Left renal pelvis (tissue), 4 donors: Measurements from ENCODE around the gene SPAG7. TPM values are rescaled to one million over a fixed set of nuclear protein-coding genes. Genes with fewer than 3 reads are reported as not detected.
"Not testable (repeated sequence)": the region's sequence is repeated elsewhere in the genome, so short reads cannot be mapped to it uniquely, and the experiment has no call there.

Experiments
- DNase-seq, 4 donors: peaks; one replicate each; pipeline ENCODE4 v3.0.0-alpha.2; 2013; ENCODE audit warnings: low read depth in 4 of 4, low spot score in 3 of 4
- polyA plus RNA-seq, 4 donors: library from polyadenylated mRNA; unstranded; fragments of 120-200 nt; gene quantifications; one replicate each; pipeline ENCODE4 v1.2.1, GENCODE V29; 2013; ENCODE audit not compliant: insufficient read length in 4 of 4

The SPAG7 gene
- polyA plus RNA-seq, 4 donors = 86.4 to 100 (median 92.0) TPM

DNA sequence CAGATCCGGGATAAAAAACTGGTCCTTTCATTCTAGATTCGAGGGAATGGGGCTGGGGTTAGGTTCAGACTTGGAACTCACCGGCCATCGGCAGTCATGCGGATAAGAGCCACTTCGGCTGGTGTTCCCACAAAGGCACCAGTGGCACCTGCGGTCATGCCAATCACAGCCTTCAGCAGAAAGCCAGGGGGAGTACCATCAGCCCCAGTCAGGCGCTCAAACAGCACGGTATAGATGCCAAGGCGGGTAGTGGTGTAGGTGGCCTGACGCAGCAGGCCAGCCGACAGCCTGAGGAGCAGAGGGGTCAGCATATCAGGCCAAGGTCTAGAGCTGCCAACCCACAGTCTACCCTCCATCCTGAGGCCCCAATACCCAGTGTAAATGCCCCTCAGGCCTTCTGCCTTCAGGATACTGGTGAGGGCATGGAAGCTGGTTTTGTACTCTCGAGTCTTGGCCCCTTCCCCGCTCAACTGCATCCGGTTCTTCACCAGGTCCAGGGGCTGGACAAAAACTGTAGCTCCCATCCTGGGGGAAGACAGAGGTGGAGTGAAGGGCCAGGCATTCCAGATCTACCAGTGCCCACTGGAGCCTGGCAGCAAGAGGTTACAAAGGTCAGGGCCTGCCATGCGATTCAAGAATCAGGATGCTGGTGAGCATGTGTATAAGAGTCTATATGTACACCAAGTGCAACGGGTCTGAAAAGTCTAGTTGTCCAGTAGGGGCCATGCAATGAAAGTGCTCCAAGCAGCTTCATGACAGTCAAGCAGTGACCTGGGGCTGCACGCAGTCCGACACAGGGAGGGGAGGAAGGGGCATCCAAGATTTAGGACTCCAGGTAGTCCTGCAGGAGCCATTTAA lies 28.7 kb downstream of the SPAG7 start:
- DNase-seq = no peak

DNA sequence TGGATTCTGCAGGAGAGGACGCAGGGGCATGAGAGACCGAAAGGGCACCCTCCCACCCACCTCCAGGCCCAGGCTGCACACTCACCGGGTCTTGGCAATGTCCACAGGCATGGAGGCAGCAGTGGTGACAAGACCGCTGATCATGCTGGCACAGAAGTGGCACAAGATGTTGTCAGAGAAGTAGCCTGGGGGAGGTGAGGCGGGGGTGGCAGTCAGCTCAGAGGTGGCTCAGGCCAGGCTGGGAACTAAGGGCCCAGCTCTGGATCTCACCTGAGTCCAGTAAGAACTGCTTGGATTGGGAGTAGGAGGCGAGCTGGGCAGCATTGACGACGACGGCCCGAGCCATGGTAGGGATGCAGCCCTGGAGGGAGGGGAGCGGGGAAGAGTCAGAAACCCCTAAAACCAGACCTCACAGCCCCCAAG lies 29.5 kb downstream of the SPAG7 start:
- no peak for DNase-seq

DNA sequence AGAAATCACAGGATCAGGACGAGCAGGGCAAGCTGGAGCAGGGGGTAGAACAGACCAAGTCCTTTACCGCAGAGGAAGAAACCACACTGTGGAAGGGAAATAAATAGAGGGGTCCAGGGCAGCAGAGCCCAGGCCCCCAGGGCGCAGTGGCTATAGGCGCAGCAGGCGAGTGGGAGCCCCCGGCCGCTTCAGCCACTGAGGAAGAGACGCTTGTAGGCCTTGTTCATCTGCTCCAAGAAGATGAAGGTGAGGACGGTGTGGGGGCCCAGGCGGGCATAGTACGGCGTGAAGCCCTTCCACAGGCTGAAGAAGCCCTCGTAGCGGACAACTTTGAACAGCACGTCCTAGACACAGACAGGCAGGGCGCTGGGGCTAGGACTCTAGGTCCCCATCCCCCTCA lies 30.1 kb downstream of the SPAG7 start:
- no peak for DNase-seq

DNA sequence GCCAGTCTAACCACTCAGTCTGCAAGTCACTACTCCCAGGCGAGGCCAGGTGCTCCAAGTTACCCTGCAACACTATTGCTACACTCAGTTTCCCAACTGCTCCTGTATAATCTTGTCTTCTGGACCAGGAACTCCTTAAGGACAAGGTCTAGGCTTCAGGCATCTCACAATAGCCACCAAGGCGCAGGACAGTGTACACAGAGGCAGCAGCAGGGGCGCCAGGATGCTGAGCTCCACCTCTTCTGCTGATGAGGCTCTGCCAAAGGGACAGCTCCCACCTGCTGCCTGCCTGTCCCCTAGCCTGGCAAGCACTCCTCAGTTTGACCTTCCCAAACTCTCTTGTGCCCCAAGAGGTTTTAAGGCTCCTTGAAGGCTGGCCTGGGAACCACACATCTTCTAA lies 31.2 kb downstream of the SPAG7 start:
- DNase-seq = no peak

DNA sequence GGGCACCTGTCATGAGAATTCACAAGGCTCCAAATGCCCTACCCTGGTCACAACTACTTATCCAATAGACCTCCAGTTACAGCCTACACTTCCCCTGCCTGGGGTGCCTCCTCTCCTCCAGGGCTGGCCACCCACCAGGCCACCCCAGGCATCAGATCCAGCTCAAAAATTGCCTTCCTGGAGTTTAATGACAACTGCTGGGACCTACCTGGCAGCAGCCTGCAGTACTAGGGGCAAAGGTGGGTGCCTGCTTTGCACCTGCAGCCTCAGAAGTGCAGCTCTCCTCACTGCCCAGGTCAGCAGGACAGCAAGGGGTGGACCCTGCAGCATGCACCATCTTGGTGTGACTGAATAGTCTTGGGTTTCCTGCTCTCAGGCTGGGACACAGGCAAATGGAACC lies 32.0 kb downstream of the SPAG7 start:
- no peak for DNase-seq

DNA sequence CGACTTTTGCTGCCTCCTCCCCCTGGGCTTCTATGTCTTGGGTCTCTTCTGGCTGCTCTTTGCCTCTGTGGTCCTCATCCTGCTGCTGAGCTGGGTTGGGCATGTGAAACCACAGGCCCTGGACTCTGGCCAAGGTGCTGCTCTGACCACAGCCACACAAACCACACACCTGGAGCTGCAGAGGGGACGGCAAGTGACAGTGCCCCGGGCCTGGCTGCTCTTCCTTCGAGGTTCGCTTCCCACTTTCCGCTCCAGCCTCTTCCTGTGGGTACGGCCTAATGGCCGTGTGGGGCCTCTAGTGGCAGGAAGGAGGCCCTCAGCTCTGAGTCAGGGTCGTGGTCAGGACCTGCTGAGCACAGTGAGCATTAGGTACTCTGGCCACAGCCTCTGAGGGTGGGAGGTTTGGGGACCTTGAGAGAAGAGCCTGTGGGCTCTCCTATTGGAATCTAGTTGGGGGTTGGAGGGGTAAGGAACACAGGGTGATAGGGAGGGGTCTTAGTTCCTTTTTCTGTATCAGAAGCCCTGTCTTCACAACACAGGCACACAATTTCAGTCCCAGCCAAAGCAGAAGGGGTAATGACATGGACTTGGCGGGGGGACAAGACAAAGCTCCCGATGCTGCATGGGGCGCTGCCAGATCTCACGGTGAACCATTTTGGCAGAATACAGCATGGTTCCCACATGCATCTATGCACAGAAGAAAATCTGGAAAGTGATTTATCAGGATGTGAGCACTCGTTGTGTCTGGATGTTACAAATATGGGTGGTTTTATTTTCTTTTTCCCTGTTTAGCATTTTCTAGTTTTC lies 33.2 kb downstream of the SPAG7 start:
- no peak for DNase-seq

DNA sequence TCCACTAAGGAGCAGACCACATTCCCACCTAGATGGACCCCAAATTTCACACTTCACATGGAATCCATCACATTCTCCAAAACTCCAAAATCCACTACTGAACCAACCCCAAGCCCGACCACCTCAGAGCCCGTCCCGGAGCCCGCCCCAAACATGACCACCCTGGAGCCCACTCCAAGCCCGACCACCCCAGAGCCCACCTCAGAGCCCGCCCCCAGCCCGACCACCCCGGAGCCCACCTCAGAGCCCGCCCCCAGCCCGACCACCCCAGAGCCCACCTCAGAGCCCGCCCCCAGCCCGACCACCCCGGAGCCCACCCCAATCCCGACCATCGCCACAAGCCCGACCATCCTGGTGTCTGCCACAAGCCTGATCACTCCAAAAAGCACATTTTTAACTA lies 34.0 kb downstream of the SPAG7 start:
- no peak for DNase-seq

DNA sequence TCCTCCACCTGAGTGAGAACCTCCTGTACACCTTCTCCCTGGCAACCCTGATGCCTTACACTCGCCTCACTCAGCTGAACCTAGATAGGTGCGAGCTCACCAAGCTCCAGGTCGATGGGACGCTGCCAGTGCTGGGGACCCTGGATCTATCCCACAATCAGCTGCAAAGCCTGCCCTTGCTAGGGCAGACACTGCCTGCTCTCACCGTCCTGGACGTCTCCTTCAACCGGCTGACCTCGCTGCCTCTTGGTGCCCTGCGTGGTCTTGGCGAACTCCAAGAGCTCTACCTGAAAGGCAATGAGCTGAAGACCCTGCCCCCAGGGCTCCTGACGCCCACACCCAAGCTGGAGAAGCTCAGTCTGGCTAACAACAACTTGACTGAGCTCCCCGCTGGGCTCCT lies 34.9 kb downstream of the SPAG7 start:
- DNase-seq = no peak

DNA sequence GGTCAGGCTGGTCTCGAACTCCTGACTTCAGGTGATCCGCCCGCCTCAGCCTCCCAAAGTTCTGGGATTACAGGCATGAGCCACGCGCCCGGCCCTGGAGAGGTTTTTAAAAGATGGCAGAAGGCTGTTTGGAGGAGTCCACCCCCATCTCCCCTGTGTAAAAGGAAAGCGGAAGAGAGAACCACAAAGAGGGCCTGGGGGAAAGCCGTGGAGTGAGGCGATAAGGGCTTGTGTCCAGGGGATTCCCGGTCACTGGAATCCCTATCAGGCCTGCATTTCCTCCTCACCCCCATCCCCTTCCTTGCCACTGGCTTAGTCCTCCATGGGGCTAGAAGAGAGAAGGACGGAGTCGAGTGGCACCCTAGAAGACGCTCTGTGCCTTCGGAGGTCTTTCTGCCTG lies 35.7 kb downstream of the SPAG7 start, which contains the start of gene GP1BA:
Gene GP1BA, plus strand, starts transcription at position 315 of the 400 bp plus-strand sequence. CDS start 328 bp downstream, outside the sequence.
- DNase-seq = no peak

DNA sequence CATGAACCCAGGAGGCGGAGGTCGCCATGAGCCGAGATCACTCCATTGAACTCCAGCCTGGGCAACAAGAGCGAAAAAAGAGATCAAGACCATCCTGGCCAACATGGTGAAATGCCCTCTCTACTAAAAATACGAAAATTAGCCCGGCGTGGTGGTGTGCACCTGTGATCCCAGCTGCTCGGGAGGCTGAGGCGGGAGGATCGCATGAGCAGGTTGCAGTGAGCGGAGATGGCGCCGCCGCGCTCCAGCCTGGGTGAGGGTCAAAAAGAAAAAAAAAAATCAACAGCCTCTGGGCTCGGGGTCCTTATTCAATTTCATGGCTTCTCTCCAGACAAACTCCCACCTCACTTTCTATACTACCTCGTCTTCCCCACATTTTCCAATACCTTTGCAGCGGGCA lies 38.7 kb downstream of the SPAG7 start:
- no peak for DNase-seq

DNA sequence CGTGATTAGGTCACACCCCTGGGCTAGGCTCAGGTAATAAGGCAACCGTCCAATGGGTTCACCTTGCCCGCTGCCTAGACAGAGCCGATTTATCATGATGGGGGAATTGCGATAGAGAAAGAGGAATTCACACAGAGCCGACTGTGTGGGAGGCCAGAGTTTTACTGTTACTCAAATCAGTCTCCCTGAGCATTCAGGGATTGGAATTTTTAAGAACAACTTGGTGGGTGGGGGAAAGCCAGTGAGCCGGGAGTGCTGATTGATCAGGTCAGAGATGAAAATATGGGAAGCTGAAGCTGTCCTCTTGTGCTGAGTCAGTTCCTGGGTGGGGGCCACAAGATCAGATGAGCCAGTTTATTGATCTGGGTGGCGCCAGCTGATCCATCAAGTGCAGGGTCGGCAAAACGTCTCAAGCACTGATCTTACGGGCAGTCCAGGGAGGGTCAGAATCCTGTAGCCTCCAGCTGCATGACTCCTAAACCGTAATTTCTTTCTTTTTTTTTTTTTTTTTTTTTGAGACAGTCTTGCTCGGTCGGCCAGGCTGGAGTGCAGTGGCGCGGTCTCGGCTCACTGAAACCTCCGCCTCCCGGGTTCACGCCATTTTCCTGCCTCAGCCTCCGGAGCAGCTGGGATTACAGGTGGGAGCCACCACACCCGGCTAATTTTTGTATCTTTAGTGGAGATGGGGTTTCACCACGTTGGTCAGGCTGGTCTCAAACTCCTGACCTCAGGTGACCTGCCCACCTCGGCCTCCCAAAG lies 40.9 kb downstream of the SPAG7 start:
- not testable (repeated sequence) for DNase-seq

DNA sequence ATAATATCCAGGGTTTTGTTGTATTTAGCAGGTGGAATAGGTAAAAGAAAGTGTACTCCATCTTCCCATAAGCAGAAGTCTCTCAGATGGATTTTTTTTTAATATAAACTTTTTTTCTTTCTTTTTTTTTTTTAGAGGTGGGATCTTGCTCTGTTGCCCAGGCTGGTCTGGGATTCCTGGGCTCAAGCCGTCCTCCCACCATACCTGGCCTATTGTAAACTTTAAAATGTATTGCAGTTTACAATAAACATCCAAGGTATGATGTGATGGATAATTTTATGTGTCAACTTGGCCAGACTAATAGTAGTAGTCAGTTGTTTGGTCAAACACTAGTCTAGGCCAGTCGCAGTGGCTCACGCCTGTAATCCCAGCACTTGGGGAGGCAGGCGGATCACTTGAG lies 46.3 kb downstream of the SPAG7 start:
- no peak for DNase-seq

DNA sequence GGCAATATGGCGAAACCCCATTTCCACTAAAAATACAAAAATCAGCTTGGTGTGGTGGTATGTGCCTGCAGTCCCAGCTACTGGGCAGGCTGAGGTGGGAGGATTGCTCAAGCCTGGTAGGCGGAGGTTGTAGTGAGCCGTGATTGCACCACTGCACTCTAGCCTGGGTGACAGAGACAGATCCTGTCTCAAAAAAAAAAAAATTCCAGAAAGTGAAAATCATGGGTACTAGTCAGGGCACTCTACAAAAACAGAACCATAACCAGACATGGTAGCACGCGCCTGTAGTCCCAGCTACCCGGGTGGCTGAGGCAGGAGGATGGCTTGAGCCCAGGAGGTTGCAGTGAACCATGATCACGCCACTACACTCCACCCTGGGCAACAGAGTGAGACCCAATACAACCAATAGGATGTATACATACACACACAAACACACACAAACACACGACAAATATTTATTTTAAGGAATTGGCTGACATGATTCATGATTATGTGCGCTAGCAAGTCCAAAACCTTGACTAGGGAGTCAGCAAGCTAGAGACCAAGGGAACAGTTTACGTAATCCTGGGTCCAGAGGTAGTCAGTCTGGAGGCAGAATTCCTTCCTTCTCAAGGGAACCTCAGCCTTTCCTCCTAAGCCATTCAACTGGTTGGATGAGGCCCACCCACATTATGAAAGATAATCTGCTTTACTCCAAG lies 47.1 kb downstream of the SPAG7 start:
- DNase-seq = no peak

DNA sequence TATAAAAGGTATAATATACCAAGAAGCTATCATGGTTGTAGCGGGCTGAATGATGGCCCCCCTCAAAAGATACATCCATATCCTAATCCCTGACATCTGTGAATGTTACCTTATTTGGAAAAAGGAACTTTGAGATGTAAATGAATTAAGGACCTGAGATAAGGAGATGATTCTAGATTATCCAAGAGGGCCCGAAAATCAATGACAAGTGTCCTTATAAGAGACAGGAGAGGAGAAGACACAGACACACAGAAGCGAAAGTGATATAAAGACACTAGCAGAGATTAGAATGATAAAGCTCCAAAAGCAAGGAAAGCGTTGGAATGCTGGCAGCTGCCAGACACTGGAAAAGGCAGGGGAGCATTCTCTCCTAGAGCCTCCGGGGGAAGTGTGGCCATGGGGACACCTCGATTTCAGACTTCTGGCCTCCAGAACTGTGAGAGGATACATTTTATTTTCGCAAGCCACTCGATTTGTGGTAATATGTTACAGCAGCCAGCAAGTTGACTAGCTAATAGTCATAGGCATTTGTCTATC lies 48.0 kb downstream of the SPAG7 start:
- no peak for DNase-seq

DNA sequence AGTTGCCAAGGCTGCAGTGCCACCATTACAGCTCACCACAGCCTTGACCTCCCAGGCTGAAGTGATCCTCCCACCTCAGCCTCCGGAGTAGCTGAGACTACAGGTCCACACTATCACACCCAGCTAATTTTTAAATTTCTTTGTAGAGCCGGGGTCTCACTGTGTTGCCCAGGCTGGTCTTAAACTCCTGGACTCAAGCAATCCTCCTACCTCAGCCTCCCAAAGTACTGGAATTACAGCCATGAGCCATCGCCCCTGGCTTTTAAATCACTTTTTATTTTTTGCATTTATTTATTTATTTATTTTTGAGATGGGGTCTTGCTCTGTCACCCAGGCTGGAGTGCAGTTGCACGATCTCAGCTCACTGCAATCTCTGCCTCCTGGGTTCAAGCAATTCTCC lies 53.1 kb downstream of the SPAG7 start:
- not testable (repeated sequence) for DNase-seq

DNA sequence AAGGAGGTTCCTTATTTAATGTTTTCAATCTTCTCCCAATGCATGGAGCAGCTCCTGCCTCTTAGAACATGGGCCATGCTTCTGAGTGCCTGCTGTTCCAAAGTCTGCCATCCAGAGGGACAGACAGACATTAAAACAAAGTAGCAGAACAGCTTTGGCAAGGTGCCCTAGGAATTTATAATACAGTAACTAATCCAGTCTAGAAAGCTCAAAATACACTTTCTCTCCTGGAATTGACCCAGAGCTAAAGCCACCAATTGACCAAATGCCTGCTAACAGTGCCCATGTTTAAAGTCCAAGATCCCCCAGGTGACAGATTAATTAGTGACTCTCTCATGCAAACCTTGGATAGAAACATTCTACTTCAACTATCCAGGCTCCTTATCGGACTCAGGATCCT lies 53.6 kb downstream of the SPAG7 start:
- no peak for DNase-seq
